ENCODE results near the gene VSIG10.
A peak's percentile ranks its signal among the peaks of the same experiment; 100 is the strongest.
"Not testable (repeated sequence)": the region's sequence is repeated elsewhere in the genome, so short reads cannot be mapped to it uniquely, and the experiment has no call there.

VSIG10 gene

GRCh38 chr12:118103601-118104382, at the start of gene VSIG10:
VSIG10 (minus strand) TSS chr12:118104011; CDS start chr12:118103671, 340 bp downstream.
- peak; percentile 26 for DNase-seq

GRCh38 chr12:118151755-118152154, 47.9 kb upstream of the VSIG10 start:
- DNase-seq = no peak

GRCh38 chr12:118150625-118151024, 46.8 kb upstream of the VSIG10 start:
- no peak for DNase-seq

- DNase-seq = no peak
Observed at GRCh38 chr12:118148287-118148686, 44.5 kb upstream of the VSIG10 start.

GRCh38 chr12:118145798-118146156, 42.0 kb upstream of the VSIG10 start:
- DNase-seq = no peak

GRCh38 chr12:118145113-118145797, 41.4 kb upstream of the VSIG10 start:
- no peak for DNase-seq

- DNase-seq = no peak
Observed at GRCh38 chr12:118144499-118144898, 40.7 kb upstream of the VSIG10 start.

GRCh38 chr12:118140825-118141224, 37.0 kb upstream of the VSIG10 start:
- no peak for DNase-seq

- DNase-seq = no peak
Observed at GRCh38 chr12:118137148-118137678, 33.4 kb upstream of the VSIG10 start.

- DNase-seq = peak; percentile 46
Observed at GRCh38 chr12:118136559-118137003, 32.8 kb upstream of the VSIG10 start.

GRCh38 chr12:118135788-118136558, 32.2 kb upstream of the VSIG10 start, which contains the start of gene PEBP1:
PEBP1 (plus strand) TSS chr12:118136124; CDS start chr12:118136210, 86 bp downstream.
- DNase-seq = peak; percentile 95

GRCh38 chr12:118129436-118129835, 25.6 kb upstream of the VSIG10 start:
- not testable (repeated sequence) for DNase-seq

GRCh38 chr12:118127867-118128266, 24.1 kb upstream of the VSIG10 start:
- no peak for DNase-seq

GRCh38 chr12:118126119-118126757, 22.4 kb upstream of the VSIG10 start:
- no peak for DNase-seq

- DNase-seq = no peak
Observed at GRCh38 chr12:118125743-118126118, 21.9 kb upstream of the VSIG10 start.

GRCh38 chr12:118124333-118124874, 20.6 kb upstream of the VSIG10 start:
- no peak for DNase-seq

- DNase-seq = no peak
Observed at GRCh38 chr12:118122264-118122663, 18.5 kb upstream of the VSIG10 start.

GRCh38 chr12:118120579-118121363, 17.0 kb upstream of the VSIG10 start:
- peak; percentile 82 for DNase-seq

- DNase-seq = no peak
Observed at GRCh38 chr12:118119449-118119879, 15.7 kb upstream of the VSIG10 start.

GRCh38 chr12:118109088-118109487, 5.3 kb upstream of the VSIG10 start:
- DNase-seq = no peak

GRCh38 chr12:118107694-118108093, 3.9 kb upstream of the VSIG10 start:
- DNase-seq = no peak

All from CD4-positive, alpha-beta T cell treated with Interleukin-17A for 4 hours (primary cell).